Right ventricle myocardium superior (tissue), 1 donor: ENCODE measurements around the gene ADAM19. TPM values are rescaled to one million over a fixed set of nuclear protein-coding genes. Genes with fewer than 3 reads are reported as not detected.
A peak's percentile ranks its signal among the peaks of the same experiment; 100 is the strongest.

Experiments used
- ATAC-seq: fragments of 200-7000 bp; cut with Tn5 transposase; one replicate; pipeline ENCODE4 v1.9.1; 2020; ENCODE audit warnings: mild to moderate bottlenecking; ENCODE audit not compliant: poor library complexity
- DNase-seq: peaks from one replicate; pipeline ENCODE4 v3.0.0-alpha.2; 2020
- intact Hi-C: fragments of 100-400 bp; cut with DNase I; formaldehyde crosslinking; loops from one replicate; pipeline ENCODE4 v1.11.2; 2022
- long read RNA-seq: library from polyadenylated mRNA; unstranded; transcript quantifications from one replicate; pipeline ENCODE4 v2.0.0, GENCODE V29; 2021
- total RNA-seq: library from RNA; stranded (reverse); fragmentation: NEBNext Ultra II Directional; extraction: Animal tissue kit (Norgen Biotek cat#: 25700); gene quantifications from one replicate; pipeline ENCODE4 v1.2.1, GENCODE V29; 2021
- donor health status: DM: no; HTN: yes; CAD: no; lungs with severe emphysema.

The ADAM19 gene, protein sequence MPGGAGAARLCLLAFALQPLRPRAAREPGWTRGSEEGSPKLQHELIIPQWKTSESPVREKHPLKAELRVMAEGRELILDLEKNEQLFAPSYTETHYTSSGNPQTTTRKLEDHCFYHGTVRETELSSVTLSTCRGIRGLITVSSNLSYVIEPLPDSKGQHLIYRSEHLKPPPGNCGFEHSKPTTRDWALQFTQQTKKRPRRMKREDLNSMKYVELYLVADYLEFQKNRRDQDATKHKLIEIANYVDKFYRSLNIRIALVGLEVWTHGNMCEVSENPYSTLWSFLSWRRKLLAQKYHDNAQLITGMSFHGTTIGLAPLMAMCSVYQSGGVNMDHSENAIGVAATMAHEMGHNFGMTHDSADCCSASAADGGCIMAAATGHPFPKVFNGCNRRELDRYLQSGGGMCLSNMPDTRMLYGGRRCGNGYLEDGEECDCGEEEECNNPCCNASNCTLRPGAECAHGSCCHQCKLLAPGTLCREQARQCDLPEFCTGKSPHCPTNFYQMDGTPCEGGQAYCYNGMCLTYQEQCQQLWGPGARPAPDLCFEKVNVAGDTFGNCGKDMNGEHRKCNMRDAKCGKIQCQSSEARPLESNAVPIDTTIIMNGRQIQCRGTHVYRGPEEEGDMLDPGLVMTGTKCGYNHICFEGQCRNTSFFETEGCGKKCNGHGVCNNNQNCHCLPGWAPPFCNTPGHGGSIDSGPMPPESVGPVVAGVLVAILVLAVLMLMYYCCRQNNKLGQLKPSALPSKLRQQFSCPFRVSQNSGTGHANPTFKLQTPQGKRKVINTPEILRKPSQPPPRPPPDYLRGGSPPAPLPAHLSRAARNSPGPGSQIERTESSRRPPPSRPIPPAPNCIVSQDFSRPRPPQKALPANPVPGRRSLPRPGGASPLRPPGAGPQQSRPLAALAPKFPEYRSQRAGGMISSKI
- total RNA-seq = 8.4 TPM
- long read RNA-seq, partial matches to known transcripts = 1 of 1 reads
- long read RNA-seq, other reads (novel, unspliced or antisense) = 0 of 1 reads

DNA sequence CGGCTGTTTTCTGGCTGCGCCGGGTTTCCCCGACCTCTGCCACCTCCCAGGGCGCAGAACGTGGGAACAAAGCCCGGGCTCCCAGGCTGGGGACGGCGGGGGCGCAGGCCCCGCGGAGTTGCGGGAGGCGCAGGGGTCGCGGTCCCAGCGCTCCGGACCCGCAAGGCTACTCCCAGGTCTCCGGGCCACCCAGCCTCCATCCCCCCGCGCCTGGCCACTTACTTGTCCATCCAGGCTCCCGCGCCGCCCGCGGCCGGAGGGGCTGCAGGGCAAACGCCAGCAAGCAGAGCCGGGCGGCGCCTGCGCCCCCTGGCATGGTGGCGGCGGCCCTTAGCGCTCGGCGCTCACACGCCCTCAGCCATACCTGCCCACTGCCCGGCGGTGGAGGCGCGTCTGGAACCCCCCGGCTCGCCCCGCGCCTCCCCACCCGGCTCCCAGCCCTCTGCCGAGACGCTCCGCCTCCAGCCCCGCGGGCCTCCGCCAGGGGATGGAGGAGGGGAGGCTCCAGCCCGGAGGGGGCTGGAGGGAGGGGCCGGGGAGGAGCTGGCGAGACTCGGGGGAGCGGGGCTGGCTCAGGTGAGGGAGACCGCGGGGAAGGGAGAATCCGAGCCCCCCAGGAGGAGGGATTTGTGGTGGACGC is at the start of gene ADAM19:
Gene ADAM19, minus strand, starts transcription at position 395 of the 640 bp plus-strand sequence. Its CDS starts 79 bp downstream, at position 316.
- DNase-seq (peak; percentile 71), ATAC-seq (peak; percentile 92)
- intact Hi-C loops = loop anchor here (10.0 kb wide), 1 partner anchor 139 kb away; no protein-coding TSS in a partner anchor

DNA sequence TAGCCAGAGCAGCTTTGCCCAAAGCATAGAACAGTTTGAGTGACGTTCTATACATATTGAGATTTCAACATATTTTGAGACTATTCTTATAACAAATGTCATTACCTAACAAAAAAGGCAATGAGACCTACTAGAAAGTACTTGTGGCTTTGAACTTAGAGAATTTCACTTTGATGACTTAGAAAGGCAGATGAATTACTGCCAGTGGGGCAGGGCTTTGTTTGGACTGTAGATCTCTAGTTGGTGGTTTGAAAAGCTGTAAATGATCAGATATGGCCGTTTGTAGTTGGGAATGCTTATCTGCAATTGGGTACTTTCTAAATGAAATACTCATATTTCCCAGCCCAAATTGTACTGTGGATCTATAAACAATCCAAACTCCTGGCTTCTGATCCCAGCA is 48.6 kb upstream of the ADAM19 start:
- intact Hi-C loops = no loop called here
- ATAC-seq = no peak
- no peak for DNase-seq

DNA sequence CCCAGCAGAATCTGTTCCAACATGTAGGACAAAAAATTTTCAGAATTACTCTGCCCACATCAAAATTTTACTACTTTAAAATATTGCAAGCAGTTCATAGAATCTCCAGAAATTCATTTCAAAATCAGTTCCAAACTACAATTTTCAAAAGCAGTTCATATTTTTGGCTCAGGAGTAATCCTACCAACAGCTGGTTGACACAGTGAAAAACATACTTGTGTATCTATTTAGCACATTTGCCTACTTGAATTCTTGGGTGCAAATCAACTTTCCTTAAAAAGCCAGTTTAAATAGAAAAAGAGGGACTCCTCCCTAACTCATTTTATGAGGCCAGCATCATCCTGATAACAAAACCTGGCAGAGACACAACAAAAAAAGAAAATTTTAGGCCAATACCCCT is 45.2 kb upstream of the ADAM19 start:
- DNase-seq (no peak), ATAC-seq (no peak)
- intact Hi-C loops = no loop called here

DNA sequence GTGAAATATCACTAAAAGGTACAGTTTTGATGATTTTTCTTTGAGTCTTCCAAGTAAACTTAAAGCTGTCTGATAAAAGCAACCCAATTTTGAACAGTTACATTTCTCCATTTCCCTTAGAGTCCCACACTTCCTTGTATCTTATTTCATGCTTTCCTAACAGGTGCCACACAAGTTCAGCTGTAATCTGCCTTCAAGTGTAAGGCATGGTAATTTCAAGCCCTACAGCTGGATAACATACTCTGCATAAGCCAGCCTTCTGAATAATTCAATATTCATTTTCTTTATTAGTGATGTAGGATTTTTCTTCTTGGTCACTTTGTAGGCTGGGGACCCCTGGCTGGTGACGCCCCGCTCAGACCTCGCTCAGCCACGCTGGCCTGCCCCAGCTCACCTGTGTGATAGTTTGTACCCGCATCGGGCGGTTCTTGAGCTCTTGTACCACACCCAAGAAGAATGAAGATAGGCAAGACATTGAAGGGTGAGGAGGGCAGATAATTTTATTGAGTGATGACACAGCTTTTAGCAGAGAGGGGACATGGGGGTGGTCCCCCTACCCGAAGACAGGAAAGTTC is 42.7 kb upstream of the ADAM19 start:
- DNase-seq = no peak
- intact Hi-C loops = no loop called here
- ATAC-seq = no peak

DNA sequence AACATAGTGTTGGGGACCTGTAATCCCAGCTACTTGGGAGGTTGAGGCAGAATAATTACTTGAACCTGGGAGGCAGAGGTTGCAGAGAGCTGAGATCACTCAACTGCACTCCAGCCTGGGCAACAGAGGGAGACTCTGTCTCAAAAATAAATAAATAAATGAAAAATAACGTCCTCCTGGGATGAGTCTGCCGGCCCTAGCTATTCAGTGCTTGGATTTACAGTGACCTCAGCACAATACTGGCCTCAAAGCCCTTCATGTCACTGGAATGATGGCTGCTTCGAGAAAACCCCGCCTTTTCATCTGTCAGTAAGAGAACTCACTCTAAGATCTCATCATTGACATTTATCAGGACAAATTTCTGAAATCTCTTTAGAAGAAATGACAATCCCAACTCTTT is 41.2 kb upstream of the ADAM19 start:
- intact Hi-C loops = no loop called here
- no peak for DNase-seq
- no peak for ATAC-seq

DNA sequence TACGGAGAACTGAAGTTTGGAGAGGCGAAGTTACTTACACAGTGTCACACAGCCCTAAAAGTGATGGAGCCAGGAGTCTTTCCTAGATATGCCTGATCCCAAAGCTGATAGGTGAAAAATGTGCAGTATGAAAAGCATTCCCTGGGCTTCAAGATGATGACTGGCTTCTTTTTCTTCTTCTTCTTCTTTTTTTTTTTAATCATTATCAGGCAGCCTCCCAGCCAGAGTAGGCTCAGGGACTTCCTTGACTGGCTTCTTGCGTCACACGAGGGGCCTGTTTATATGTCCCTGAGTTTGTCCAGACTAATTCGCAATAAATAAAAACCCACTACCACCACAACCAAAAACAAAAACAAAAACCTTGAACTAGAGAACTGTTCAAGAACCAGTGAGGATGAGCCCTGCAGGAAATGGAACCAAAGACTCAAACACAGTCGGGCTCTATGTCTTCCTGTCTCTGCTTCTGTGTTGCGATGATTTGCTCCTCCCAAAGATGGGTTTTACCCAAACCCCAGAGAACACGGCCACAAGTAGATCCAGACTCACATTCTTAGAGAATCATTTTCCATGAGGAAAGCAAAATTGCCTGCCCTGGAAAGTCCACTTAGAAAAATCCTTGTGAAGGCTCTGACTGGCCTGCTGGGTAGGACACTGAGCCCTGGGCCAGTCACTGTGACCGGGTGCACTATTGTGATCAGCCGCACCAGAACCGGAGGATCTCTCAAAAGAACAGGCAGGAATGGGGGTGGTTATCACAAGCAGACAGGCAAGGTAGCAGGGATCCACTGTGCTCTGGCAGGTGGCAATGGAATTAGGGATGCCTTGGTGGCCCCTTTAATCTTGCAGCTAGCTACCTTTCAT is 38.0 kb upstream of the ADAM19 start:
- DNase-seq (no peak), ATAC-seq (no peak)
- intact Hi-C loops = no loop called here

DNA sequence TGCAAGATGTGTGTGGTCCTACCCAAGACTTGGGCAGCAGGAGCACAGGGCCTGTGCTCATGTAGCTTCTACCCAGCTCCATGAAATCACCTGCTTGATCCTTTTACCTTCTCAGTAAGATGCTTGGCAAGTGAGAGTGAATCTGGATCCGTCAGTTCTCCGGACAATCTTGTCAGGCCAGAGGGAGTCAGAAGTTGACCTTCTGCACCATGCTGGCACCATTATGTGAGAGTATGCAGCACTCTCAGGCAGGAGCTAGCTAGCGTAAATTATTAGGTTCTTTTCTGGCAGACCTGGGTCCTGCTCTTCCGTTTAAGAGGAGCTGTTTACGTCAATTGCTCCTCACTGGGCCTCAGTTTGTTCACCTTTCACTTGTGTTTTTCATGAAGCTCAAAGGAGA is 37.0 kb upstream of the ADAM19 start:
- DNase-seq (no peak), ATAC-seq (no peak)
- intact Hi-C loops = no loop called here

DNA sequence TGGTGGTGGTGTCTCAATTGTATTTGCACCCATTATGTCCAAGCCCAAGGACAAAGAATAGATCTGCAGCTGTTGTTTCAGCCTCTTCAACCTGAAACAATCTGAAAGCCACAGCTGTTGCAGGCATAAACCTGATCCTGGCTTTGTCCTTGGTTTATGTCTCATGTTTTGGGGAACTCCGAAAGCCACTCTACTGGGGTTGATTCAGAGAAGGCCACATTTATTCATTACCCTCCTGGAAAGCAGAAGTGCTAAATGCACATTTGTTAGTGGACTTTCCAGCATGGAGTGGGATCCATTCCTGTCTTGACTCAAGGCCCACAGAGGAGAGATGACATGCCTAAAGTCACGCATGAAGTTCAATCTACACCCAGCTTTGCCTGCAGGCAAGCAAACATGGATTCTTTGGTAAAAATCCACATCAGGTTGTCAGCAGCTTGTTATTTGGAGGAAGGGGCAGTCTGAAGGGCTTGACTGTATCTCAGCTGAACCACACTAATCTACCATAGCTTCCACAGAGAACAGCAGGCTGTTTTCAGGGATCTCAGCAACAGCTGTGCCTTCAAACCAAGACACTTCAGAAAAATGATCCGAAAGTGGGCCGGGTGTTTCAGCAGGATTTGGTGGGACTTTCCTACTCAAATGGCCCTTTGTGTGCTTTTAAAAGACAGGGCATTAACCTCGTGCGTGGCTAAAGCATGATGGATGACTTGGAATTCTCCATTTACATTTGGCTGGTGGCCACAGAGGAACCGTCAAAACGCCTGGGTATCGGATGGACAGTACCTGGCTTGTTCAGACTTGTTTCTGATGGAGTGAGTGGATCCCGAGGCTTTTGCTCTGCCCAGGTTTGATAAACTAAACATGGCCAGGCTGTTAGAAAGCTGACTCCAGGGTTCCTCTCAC is 36.2 kb upstream of the ADAM19 start:
- no peak for DNase-seq
- ATAC-seq = no peak
- intact Hi-C loops = no loop called here

DNA sequence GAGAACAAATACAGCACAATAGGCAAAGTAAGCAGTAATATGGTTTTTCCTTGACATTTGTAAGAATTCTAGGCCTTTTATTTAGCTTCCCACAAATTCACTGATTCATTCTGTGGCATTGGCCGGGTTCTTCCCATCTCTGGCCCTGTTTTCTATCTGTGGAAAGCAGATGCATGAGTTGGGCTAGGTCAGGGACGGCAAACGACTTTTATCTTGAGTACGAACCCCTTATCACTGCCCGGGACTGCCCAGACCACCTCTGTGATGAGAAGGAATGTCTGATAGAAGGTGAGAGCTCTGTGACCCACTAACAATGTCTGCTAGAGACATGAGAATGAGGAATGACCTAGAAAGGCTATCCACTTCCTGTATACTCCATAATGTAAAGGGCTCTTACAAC is 35.4 kb upstream of the ADAM19 start:
- DNase-seq = no peak
- no peak for ATAC-seq
- intact Hi-C loops = no loop called here

DNA sequence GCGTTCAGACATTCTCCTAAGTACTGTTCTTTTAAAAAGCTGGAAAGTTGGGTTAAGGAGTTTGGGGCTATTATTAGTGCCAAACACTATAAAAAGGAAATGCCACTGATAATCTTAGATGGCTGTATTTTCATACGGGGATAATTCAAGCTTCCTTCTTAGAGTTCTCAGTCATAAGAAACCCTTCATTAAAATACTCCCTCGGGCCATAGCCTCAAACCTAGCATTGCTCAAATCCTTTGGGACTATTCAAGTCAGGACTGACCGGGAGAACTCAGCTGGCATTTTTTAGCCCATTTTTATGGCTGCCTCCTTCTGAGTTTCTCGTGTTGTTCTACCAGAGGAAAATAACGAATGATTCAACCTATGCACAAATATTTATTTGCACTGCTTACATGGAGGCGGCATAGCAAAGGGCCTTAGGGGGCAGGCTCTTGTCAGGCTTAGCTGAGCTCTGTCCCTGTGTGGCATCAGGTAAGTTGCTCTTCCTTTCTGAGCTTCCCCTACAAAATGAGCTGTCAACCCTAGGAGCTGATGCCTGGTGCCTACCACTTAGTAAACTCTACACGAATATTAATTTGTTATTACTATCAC is 33.5 kb upstream of the ADAM19 start:
- ATAC-seq = no peak
- no peak for DNase-seq
- intact Hi-C loops = no loop called here

DNA sequence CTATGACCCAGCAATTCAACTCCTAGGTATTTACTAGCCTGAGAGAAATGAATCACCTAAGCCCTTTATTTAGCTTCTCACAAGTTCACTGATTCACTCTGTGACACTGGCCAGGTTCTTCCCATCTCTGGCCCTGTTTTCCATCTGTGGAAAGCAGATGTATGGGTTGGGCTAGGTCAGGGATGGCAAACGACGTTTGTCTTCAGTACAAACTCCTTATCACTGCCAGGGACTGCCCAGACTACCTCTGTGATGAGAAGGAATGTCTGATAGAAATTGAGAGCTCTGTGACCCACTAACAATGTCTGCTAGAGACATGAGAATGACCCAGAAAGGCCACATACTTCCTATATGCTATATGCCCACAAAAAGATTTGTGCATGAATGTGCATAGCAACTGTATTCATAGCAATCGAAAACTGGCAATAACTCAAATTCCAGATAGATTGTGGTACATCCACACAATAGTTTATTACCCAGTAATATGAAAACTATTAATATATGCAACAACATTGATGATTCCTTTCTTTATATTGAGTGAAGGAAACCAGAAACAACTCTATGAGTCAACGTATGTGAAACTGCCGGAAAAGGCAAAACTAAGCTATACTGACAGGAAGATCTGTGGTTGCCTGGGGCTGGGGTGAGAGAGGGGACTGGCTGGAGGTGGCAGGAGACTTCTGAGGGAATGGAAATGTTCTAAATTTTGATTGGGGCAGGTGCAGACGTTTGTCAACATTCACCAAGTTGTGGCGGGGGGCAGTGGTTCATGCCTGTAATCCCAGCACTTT is 32.0 kb upstream of the ADAM19 start:
- DNase-seq = no peak
- no peak for ATAC-seq
- intact Hi-C loops = no loop called here

DNA sequence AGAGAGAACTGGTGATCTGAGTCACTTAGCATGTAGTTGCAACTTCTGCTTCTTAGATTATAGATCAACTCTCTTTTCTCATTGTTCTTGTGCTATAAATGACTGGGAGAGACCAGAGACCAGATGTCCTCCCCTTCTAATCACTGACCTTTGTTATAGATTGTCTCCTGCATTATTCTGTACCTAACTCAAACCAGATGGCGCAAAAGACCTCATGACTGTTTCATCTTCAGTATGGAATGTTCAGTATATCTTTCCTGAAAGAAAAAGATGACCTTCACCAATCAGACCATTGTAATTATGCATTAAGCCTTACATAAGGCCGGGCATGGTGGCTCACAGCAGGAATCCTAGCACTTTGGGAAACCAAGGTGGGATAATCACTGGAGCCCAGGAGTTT is 30.5 kb upstream of the ADAM19 start:
- DNase-seq (no peak), ATAC-seq (no peak)
- intact Hi-C loops = no loop called here

DNA sequence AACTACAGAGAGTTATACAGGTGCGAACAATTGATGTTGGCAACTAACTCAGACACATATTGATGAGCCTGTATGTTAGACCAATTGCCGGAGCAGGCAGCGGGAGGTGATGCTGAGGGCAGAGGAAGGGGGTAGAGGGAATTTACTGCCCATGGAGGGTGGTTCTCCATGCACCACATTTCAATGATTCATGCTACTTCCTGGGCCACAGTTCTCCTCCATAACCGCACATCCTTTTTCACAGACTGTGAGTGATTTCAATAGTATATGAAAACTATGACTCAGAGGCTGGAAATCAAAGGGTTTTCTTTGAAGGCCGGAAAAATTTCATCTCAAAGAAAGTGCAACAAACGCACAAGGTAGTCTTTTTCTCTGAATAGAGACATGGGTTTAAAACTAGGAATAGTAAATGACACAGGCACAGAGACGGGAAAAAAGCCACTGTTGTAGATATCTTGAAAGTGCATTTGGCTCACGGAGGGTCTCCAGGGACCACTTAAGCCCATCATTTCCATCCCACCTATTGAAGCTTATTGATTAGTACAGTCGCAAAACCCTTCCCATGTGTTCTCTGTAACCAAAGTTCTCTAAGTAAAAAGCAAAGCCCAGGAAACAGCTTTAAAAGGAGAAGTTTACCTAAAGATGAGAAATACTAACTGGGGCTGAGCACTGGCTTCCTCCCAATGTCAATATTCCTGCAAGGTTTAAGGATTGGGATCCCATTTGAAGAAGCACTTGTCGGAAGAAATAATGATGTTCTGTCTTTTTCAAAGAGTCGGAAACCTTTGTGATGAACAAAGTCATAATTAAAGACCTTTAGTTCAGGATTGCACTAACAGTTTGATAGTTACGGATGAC is 28.0 kb upstream of the ADAM19 start:
- DNase-seq (no peak), ATAC-seq (no peak)
- intact Hi-C loops = no loop called here

DNA sequence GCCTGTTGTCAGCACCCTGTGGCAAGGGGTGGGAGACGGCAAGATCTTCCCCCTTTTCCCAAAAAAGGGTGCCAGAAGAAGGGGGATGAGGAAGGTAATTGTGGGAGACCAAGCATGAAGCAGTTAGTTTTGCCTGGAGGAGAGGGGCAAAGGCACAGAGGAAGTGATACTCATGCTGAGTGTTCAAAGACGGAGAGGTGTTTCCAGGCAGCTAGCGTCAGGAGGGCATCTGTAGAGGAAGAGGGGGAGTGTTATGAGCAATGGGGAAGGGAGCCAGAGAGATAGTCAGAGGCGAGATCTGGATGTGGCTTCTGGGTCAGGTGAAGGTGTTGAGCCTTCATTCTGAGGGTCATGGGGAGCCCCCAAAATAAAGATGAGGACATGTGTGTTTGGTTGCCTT is 26.9 kb upstream of the ADAM19 start:
- DNase-seq = no peak
- intact Hi-C loops = no loop called here
- no peak for ATAC-seq

DNA sequence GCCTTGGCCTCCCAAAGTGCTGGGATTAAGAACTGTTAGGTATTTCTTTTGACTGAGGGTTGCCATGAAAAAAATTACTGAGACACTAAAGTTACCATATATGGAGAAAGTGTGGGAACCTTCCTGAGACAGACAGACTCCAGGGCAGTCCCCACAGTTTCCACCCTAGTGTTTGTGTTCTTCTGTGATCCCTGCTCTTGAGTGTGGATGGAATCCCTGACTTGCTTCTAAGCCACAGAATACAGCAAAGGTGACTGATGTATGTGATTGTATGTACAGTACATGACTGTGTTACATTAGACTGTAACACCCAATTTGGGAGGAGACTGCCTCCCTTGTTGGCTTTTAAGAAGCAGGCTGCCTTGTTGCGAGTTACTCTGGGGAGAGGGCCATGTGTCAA is 24.7 kb upstream of the ADAM19 start:
- ATAC-seq (no peak), DNase-seq (no peak)
- intact Hi-C loops = no loop called here
